ENCODE measurements around the gene PRKCH. TPM values are rescaled to one million over a fixed set of nuclear protein-coding genes. Genes with fewer than 3 reads are reported as not detected.

Gene PRKCH
- total and polyA plus RNA-seq, 10 of the 15 experiments (the other 5 are each of a cell fraction or from before 2014, with no cell fraction given), result 10.7 to 140 (median 33.2) TPM

DNA sequence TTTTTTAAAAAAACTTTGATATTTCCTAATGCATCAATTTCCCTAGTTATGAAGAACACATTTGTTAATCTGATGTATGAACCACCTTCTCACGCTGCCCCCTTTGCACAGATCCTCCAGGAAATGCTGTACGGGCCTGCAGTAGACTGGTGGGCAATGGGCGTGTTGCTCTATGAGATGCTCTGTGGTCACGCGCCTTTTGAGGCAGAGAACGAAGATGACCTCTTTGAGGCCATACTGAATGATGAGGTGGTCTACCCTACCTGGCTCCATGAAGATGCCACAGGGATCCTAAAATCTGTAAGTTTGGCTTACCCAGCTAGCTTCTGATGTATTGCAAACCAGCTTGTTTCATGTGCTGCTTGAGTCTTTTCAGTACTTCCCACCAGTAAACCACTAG lies 208.9 kb downstream of the PRKCH start:
- no peak overlapping the region for H3K9ac ChIP-seq (ENCODE audit: control insufficient read depth, insufficient read depth, low read length)
- H3K9me3 ChIP-seq (replicated peaks; ENCODE audit: control insufficient read depth, insufficient read depth, low read length), result no peaks in the 10 kb centered on the region; the same call in 2 of the 3 replicates
- no peak for TF ChIP-seq SMARCA5 (IDR thresholded peaks at IDR 0.05)
- TF ChIP-seq PAX5 (IDR thresholded peaks at IDR 0.05; ENCODE audit: borderline replicate concordance, low read depth, low read length), result no peak
- no peak for TF ChIP-seq ZNF24 (IDR thresholded peaks at IDR 0.05)
- TF ChIP-seq, protein P1, sequence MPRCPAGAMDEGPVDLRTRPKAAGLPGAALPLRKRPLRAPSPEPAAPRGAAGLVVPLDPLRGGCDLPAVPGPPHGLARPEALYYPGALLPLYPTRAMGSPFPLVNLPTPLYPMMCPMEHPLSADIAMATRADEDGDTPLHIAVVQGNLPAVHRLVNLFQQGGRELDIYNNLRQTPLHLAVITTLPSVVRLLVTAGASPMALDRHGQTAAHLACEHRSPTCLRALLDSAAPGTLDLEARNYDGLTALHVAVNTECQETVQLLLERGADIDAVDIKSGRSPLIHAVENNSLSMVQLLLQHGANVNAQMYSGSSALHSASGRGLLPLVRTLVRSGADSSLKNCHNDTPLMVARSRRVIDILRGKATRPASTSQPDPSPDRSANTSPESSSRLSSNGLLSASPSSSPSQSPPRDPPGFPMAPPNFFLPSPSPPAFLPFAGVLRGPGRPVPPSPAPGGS (IDR thresholded peaks at IDR 0.05; ENCODE audit: borderline replicate concordance, insufficient read depth, low read depth, low read length, poor library complexity, severe bottlenecking), result no peak
- no peak for TF ChIP-seq ZNF217 (IDR thresholded peaks at IDR 0.05)
- peaks cover 5% of the 10 kb centered on the region for H3K4me1 ChIP-seq (ENCODE audit: control insufficient read depth, insufficient read depth, low read length)
- POLR2A ChIA-PET, result no interaction called here
- ATAC-seq (no peak), FAIRE-seq (no peak), DNase-seq (ENCODE audit: low read depth, low spot score) (no peak)
- no peaks in the 10 kb centered on the region for H3K79me2 ChIP-seq (ENCODE audit: control insufficient read depth, insufficient read depth, low read length)
- H4K20me1 ChIP-seq (ENCODE audit: control insufficient read depth, insufficient read depth), result no peaks in the 10 kb centered on the region
- 83% methylated on average over 6 of the region's 6 CpGs for WGBS (ENCODE audit: insufficient coverage, insufficient replicate concordance, low lambda C conversion rate, missing lambda C conversion rate)
- intact Hi-C loops (cut with micrococcal nuclease; ENCODE audit: unreplicated experiment), result no loop called here
- BruUV-seq (replicated peaks), result no TSS peak
- CTCF ChIA-PET, result interaction anchor here (0.7 kb wide), 1 partner anchor 308 kb away, joined by 3 read pairs; no protein-coding TSS in a partner anchor
- H3K27me3 ChIP-seq (replicated peaks in 1 of 2; ENCODE audit: control insufficient read depth in 2 of 2, insufficient read depth in 2 of 2, low read length in 1 of 2), result no peaks in the 10 kb centered on the region
- RAD21 ChIA-PET (ENCODE audit: unreplicated experiment), result no interaction called here
- H3K36me3 ChIP-seq (ENCODE audit: control insufficient read depth in 2 of 2, insufficient read depth in 2 of 2, low read length in 1 of 2), result peaks cover 28 to 31% of the 10 kb centered on the region in 2 experiments
- SMC1A ChIA-PET (ENCODE audit: uncharacterized antibody, unreplicated experiment), result no interaction called here
- in situ Hi-C loops (cut with MboI), result no loop called here
- H3K27ac ChIP-seq (ENCODE audit: control insufficient read depth, insufficient read depth), result no peak overlapping the region
- H2AFZ ChIP-seq (ENCODE audit: control insufficient read depth, low read depth, low read length), result no peak overlapping the region
- no peak overlapping the region for H3K4me3 ChIP-seq
- H3K4me2 ChIP-seq (ENCODE audit: control insufficient read depth, insufficient read depth), result no peak overlapping the region

DNA sequence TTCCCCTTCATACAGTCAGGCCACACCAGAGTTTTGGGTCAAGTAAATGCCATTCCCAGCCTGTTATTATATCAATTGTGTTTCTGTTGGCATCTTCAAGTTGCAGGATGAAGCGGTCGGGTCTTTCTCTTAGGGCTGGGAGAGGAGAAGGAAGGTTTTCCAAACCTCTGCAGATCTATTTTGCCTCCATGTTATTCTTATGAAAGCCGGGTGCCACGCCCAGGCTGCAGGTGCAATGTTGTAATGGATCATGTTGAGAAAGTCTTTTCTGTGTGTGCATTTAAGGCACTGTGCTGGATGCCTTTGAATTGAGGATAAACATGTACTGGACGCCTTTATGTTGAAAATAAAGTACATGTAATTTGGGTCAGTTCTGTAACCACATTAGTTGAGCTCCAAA lies 209.5 kb downstream of the PRKCH start:
- no peak overlapping the region for H3K9ac ChIP-seq (ENCODE audit: control insufficient read depth, insufficient read depth, low read length)
- FAIRE-seq (no peak), ATAC-seq (no peak), DNase-seq (ENCODE audit: low read depth, low spot score) (no peak)
- H3K36me3 ChIP-seq (ENCODE audit: control insufficient read depth in 2 of 2, insufficient read depth in 2 of 2, low read length in 1 of 2), result peaks cover 31 to 34% of the 10 kb centered on the region in 2 experiments
- no peak overlapping the region for H3K4me3 ChIP-seq
- BruUV-seq (replicated peaks), result no TSS peak
- no peak overlapping the region for H2AFZ ChIP-seq (ENCODE audit: control insufficient read depth, low read depth, low read length)
- SMC1A ChIA-PET (ENCODE audit: uncharacterized antibody, unreplicated experiment), result interaction anchor here (2.7 kb wide), 1 partner anchor 11 kb away, joined by 9 read pairs; no protein-coding TSS in a partner anchor
- no peaks in the 10 kb centered on the region for H3K4me1 ChIP-seq (ENCODE audit: control insufficient read depth, insufficient read depth, low read length)
- no peak overlapping the region for H3K27ac ChIP-seq (ENCODE audit: control insufficient read depth, insufficient read depth)
- intact Hi-C loops (cut with micrococcal nuclease; ENCODE audit: unreplicated experiment) (no loop called here), in situ Hi-C loops (cut with MboI) (no loop called here)
- H3K9me3 ChIP-seq (replicated peaks; ENCODE audit: control insufficient read depth, insufficient read depth, low read length), result no peaks in the 10 kb centered on the region; the same call in 2 of the 3 replicates
- no peaks in the 10 kb centered on the region for H3K79me2 ChIP-seq (ENCODE audit: control insufficient read depth, insufficient read depth, low read length)
- POLR2A ChIA-PET, result no interaction called here
- no peak overlapping the region for H3K4me2 ChIP-seq (ENCODE audit: control insufficient read depth, insufficient read depth)
- 92% methylated on average over 5 of the region's 5 CpGs for WGBS (ENCODE audit: insufficient coverage, insufficient replicate concordance, low lambda C conversion rate, missing lambda C conversion rate)
- CTCF ChIA-PET, result no interaction called here
- RAD21 ChIA-PET (ENCODE audit: unreplicated experiment), result no interaction called here
- H4K20me1 ChIP-seq (ENCODE audit: control insufficient read depth, insufficient read depth), result no peaks in the 10 kb centered on the region
- no peaks in the 10 kb centered on the region for H3K27me3 ChIP-seq (replicated peaks in 1 of 2; ENCODE audit: control insufficient read depth in 2 of 2, insufficient read depth in 2 of 2, low read length in 1 of 2)
- TF ChIP-seq, protein P2, sequence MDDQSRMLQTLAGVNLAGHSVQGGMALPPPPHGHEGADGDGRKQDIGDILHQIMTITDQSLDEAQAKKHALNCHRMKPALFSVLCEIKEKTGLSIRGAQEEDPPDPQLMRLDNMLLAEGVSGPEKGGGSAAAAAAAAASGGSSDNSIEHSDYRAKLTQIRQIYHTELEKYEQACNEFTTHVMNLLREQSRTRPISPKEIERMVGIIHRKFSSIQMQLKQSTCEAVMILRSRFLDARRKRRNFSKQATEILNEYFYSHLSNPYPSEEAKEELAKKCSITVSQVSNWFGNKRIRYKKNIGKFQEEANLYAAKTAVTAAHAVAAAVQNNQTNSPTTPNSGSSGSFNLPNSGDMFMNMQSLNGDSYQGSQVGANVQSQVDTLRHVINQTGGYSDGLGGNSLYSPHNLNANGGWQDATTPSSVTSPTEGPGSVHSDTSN (IDR thresholded peaks at IDR 0.05; ENCODE audit: insufficient replicate concordance, low read depth, low read length), result no peak
- no peak for TF ChIP-seq CBX3 (IDR thresholded peaks at IDR 0.05; ENCODE audit: borderline replicate concordance, low read depth)
- TF ChIP-seq, protein P3, sequence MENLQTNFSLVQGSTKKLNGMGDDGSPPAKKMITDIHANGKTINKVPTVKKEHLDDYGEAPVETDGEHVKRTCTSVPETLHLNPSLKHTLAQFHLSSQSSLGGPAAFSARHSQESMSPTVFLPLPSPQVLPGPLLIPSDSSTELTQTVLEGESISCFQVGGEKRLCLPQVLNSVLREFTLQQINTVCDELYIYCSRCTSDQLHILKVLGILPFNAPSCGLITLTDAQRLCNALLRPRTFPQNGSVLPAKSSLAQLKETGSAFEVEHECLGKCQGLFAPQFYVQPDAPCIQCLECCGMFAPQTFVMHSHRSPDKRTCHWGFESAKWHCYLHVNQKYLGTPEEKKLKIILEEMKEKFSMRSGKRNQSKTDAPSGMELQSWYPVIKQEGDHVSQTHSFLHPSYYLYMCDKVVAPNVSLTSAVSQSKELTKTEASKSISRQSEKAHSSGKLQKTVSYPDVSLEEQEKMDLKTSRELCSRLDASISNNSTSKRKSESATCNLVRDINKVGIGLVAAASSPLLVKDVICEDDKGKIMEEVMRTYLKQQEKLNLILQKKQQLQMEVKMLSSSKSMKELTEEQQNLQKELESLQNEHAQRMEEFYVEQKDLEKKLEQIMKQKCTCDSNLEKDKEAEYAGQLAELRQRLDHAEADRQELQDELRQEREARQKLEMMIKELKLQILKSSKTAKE (IDR thresholded peaks at IDR 0.05; ENCODE audit: low read depth, poor library complexity, severe bottlenecking), result no peak
- TF ChIP-seq RAD21 (IDR thresholded peaks at IDR 0.05; ENCODE audit: insufficient read depth, low read depth, low read length), result no peak
- TF ChIP-seq MEF2A (IDR thresholded peaks at IDR 0.05; ENCODE audit: insufficient read depth, low read depth, low read length), result no peak

Measured in GM12878 (cell line).